ENCODE results near the gene DIP2C. TPM values are rescaled to one million over a fixed set of nuclear protein-coding genes. Genes with fewer than 3 reads are reported as not detected.
"Not testable (repeated sequence)": the region's sequence is repeated elsewhere in the genome, so short reads cannot be mapped to it uniquely, and the experiment has no call there.

Gene DIP2C
- total RNA-seq, 1 donor from 2014 or later: 10.1 TPM

- Histone ChIP-seq H3K9ac (no peak overlapping the region), H3K27me3 (no peaks in the 10 kb centered on the region), H3K4me1 (peaks cover 21% of the 10 kb centered on the region), H3K4me2 (no peak overlapping the region), H3K79me2 (ENCODE audit: low read depth) (no peaks in the 10 kb centered on the region), H2AFZ (replicated peaks) (no peak overlapping the region), H3F3A (ENCODE audit: low read depth) (peaks cover 3% of the 10 kb centered on the region), H3K4me3 (no peak overlapping the region), H4K20me1 (ENCODE audit: low read depth) (peaks cover 28% of the 10 kb centered on the region), H3K27ac (no peak overlapping the region), H3K9me3 (ENCODE audit: low read depth) (no peaks in the 10 kb centered on the region), H3K36me3 (no peaks in the 10 kb centered on the region)
- H3K27me3 Mint-ChIP-seq (ENCODE audit: insufficient read depth, low read depth): peaks cover 8% of the 10 kb centered on the region
- peaks cover 47% of the 10 kb centered on the region for H3K4me1 Mint-ChIP-seq
- H3K9me3 Mint-ChIP-seq: peaks cover 11% of the 10 kb centered on the region
- TF ChIP-seq EZH2phosphoT487 (IDR thresholded peaks at IDR 0.05): no peak
- TF ChIP-seq EZH2 (IDR thresholded peaks at IDR 0.05): no peak
- TF ChIP-seq, protein P1, sequence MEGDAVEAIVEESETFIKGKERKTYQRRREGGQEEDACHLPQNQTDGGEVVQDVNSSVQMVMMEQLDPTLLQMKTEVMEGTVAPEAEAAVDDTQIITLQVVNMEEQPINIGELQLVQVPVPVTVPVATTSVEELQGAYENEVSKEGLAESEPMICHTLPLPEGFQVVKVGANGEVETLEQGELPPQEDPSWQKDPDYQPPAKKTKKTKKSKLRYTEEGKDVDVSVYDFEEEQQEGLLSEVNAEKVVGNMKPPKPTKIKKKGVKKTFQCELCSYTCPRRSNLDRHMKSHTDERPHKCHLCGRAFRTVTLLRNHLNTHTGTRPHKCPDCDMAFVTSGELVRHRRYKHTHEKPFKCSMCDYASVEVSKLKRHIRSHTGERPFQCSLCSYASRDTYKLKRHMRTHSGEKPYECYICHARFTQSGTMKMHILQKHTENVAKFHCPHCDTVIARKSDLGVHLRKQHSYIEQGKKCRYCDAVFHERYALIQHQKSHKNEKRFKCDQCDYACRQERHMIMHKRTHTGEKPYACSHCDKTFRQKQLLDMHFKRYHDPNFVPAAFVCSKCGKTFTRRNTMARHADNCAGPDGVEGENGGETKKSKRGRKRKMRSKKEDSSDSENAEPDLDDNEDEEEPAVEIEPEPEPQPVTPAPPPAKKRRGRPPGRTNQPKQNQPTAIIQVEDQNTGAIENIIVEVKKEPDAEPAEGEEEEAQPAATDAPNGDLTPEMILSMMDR (IDR thresholded peaks at IDR 0.05): no peak
- H3K4me3 Mint-ChIP-seq: no peak overlapping the region
- peaks cover 26% of the 10 kb centered on the region for H3K36me3 Mint-ChIP-seq
- no peak overlapping the region for H3K27ac Mint-ChIP-seq
- no peak for DNase-seq (ENCODE audit: low spot score)
Measured at GRCh38 chr10:481628-482027, 207.8 kb downstream of the DIP2C start.

DNA sequence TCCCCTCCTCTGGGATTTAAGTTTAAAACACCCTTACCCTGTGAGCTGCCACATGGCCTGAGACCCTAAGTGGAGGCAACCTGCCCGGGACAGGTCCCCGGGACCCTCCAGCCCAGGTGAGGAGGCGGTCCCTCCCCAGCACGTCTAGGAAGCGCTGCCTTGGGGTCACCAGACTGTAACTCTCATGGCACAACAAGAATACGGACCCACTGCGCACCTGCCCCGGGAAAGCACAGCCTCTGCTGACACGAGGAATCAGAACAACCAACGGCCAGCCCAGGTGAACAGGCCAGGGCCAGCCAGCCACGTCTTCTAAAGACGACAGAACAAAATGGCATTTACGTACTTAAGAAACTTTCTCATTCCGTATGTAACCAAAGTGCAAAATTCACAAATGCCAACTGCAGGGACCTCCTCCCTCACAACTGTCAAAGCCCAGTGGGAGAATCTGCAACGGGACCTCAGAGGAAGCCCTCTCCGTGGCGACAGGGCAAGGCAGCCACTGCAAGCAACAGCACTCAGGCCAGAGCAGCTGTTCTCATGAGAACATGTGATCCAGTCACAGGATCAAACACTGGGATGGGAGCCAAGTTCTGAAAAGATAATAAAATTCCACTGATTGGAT is 208.4 kb downstream of the DIP2C start:
- no peak for DNase-seq (ENCODE audit: low spot score)
- H3K27me3 ChIP-seq: no peaks in the 10 kb centered on the region
- no peak overlapping the region for H3K4me3 ChIP-seq
- no peak overlapping the region for H3K27ac Mint-ChIP-seq
- H4K20me1 ChIP-seq (ENCODE audit: low read depth): peaks cover 23% of the 10 kb centered on the region
- no peak overlapping the region for H3K4me2 ChIP-seq
- H3K36me3 Mint-ChIP-seq: peaks cover 22% of the 10 kb centered on the region
- H2AFZ ChIP-seq (replicated peaks): no peak overlapping the region
- no peaks in the 10 kb centered on the region for H3K36me3 ChIP-seq
- TF ChIP-seq EZH2 (IDR thresholded peaks at IDR 0.05): no peak
- TF ChIP-seq, protein P1 (IDR thresholded peaks at IDR 0.05): no peak
- TF ChIP-seq EZH2phosphoT487 (IDR thresholded peaks at IDR 0.05): no peak
- H3F3A ChIP-seq (ENCODE audit: low read depth): peaks cover 3% of the 10 kb centered on the region
- peaks cover 41% of the 10 kb centered on the region for H3K4me1 Mint-ChIP-seq
- no peaks in the 10 kb centered on the region for H3K9me3 ChIP-seq (ENCODE audit: low read depth)
- H3K27me3 Mint-ChIP-seq (ENCODE audit: insufficient read depth, low read depth): peaks cover 8% of the 10 kb centered on the region
- peaks cover 17% of the 10 kb centered on the region for H3K4me1 ChIP-seq
- H3K4me3 Mint-ChIP-seq: no peak overlapping the region
- no peak overlapping the region for H3K9ac ChIP-seq
- H3K27ac ChIP-seq: no peak overlapping the region
- H3K9me3 Mint-ChIP-seq: peaks cover 11% of the 10 kb centered on the region
- H3K79me2 ChIP-seq (ENCODE audit: low read depth): no peaks in the 10 kb centered on the region

DNA sequence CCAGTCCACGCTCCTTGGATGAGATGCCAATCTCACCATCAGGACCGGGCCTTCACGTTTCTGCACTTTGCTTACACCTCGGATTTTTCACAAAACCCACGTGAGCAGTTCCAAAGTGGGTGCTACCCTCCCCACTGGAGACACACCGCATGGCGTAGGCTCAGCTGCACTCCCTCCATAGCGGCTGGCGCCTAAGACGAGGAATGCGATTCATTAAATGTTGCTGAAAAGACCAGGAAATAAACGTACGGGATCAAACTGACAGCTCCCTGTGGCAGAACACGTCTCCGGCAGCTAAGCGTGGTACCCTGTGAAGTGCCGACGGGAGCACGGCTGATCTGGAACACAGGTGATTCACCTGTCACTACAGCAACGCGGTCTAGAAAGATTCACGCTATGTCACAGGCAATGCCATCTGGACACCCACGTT is 209.0 kb downstream of the DIP2C start:
- H3K4me2 ChIP-seq: no peak overlapping the region
- no peak overlapping the region for H3K27ac ChIP-seq
- H3K4me3 ChIP-seq: no peak overlapping the region
- H3K9me3 ChIP-seq (ENCODE audit: low read depth): no peaks in the 10 kb centered on the region
- peaks cover 14% of the 10 kb centered on the region for H3K4me1 ChIP-seq
- H2AFZ ChIP-seq (replicated peaks): no peak overlapping the region
- H4K20me1 ChIP-seq (ENCODE audit: low read depth): peaks cover 19% of the 10 kb centered on the region
- Mint-ChIP-seq H3K27me3 (ENCODE audit: insufficient read depth, low read depth) (peaks cover 8% of the 10 kb centered on the region), H3K27ac (no peak overlapping the region), H3K9me3 (peaks cover 11% of the 10 kb centered on the region), H3K36me3 (peaks cover 22% of the 10 kb centered on the region), H3K4me3 (no peak overlapping the region), H3K4me1 (peaks cover 36% of the 10 kb centered on the region)
- no peak overlapping the region for H3K9ac ChIP-seq
- TF ChIP-seq EZH2 (IDR thresholded peaks at IDR 0.05) (no peak), EZH2phosphoT487 (IDR thresholded peaks at IDR 0.05) (no peak)
- TF ChIP-seq, protein P1 (IDR thresholded peaks at IDR 0.05): no peak
- H3F3A ChIP-seq (ENCODE audit: low read depth): peaks cover 3% of the 10 kb centered on the region
- no peaks in the 10 kb centered on the region for H3K79me2 ChIP-seq (ENCODE audit: low read depth)
- H3K36me3 ChIP-seq: no peaks in the 10 kb centered on the region
- DNase-seq (ENCODE audit: low spot score): no peak
- H3K27me3 ChIP-seq: no peaks in the 10 kb centered on the region

DNA sequence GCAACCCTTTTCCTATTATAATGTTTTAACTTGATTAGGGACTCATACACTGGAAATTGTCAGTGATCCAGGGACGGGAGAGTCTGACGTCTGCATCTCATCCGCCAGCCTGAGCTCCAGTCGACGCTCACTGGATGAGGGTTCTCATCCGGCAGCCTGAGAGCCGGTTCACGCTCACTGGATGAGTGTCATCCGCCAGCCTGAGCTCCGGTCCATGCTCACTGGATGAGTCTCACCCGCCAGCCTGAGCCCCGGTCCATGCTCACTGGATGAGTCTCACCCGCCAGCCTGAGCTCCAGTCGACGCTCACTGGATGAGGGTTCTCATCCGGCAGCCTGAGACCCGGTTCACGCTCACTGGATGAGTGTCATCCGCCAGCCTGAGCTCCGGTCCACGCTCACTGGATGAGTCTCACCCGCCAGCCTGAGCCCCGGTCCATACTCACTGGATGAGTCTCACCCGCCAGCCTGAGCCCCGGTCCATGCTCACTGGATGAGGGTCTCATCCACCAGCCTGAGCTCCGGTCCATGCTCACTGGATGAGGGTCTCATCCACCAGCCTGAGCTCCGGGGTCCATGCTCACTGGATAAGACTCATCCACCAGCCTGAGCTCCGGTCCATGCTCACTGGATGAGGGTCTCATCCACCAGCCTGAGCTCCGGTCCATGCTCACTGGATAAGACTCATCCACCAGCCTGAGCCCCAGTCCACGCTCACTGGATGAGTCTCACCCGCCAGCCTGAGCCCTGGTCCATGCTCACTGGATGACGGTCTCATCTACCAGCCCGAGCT is 209.6 kb downstream of the DIP2C start:
- peaks cover 30% of the 10 kb centered on the region for H3K4me1 Mint-ChIP-seq
- not testable (repeated sequence) for H3K4me1 ChIP-seq; H3K79me2 ChIP-seq (ENCODE audit: low read depth); H3K27me3 Mint-ChIP-seq (ENCODE audit: insufficient read depth, low read depth); H3K9me3 ChIP-seq (ENCODE audit: low read depth); H3F3A ChIP-seq (ENCODE audit: low read depth); H3K27ac Mint-ChIP-seq; H2AFZ ChIP-seq (replicated peaks); H3K27me3 ChIP-seq; H3K36me3 ChIP-seq; H3K27ac ChIP-seq; H3K4me3 ChIP-seq; H3K4me3 Mint-ChIP-seq; DNase-seq (ENCODE audit: low spot score); H3K9ac ChIP-seq; H3K4me2 ChIP-seq
- H3K9me3 Mint-ChIP-seq: peaks cover 11% of the 10 kb centered on the region
- H4K20me1 ChIP-seq (ENCODE audit: low read depth): peaks cover 13% of the 10 kb centered on the region
- peaks cover 26% of the 10 kb centered on the region for H3K36me3 Mint-ChIP-seq

Data from neural progenitor cell (in vitro differentiated cells).